LNCaP clone FGC (cell line): Measurements from ENCODE around the gene TEP1.
"Not testable (repeated sequence)": the region's sequence is repeated elsewhere in the genome, so short reads cannot be mapped to it uniquely, and the experiment has no call there.

Source experiments
- DNase-seq: peaks from one replicate; pipeline ENCODE4 v3.0.0-alpha.2; 2011; ENCODE audit warnings: low read depth
- H3K4me3 ChIP-seq: 2 replicates; pipeline ENCODE4 v1.5.1; 2011; ENCODE audit warnings: mild to moderate bottlenecking, low read depth, low read length, control low read depth
- CTCF ChIP-seq: IDR thresholded peaks from 2 replicates; pipeline ENCODE4 v1.5.1; 2012; ENCODE audit warnings: mild to moderate bottlenecking; ENCODE audit not compliant: control insufficient read depth, insufficient read depth; ENCODE audit errors: extremely low read depth

TEP1 gene

GRCh38 chr14:20365928-20366327 lies 47.4 kb downstream of the TEP1 start:
- no peak for TF ChIP-seq CTCF
- H3K4me3 ChIP-seq = no peak overlapping the region
- DNase-seq = no peak

- DNase-seq, H3K4me3 ChIP-seq: not testable (repeated sequence)
Observed at GRCh38 chr14:20358474-20358873, 54.8 kb downstream of the TEP1 start.

- no peak overlapping the region for H3K4me3 ChIP-seq
- no peak for DNase-seq
- no peak for TF ChIP-seq CTCF
Observed at GRCh38 chr14:20356422-20356821, 56.9 kb downstream of the TEP1 start.

- DNase-seq = no peak
- H3K4me3 ChIP-seq = no peak overlapping the region
Observed at GRCh38 chr14:20350860-20351259, 62.4 kb downstream of the TEP1 start.

GRCh38 chr14:20350282-20350681 lies 63.0 kb downstream of the TEP1 start:
- no peak overlapping the region for H3K4me3 ChIP-seq
- DNase-seq = no peak
- TF ChIP-seq CTCF = no peak

More at GRCh38 chr14:20350860-20351259, 62.4 kb downstream of the TEP1 start:
- 0 out of 2 replicates have a peak, but pooled peaks have one; percentile 5 for TF ChIP-seq CTCF

- H3K4me3 ChIP-seq = no peak overlapping the region
- no peak for DNase-seq
- no peak for TF ChIP-seq CTCF
Observed at GRCh38 chr14:20347747-20348146, 65.6 kb downstream of the TEP1 start.

GRCh38 chr14:20346713-20347112 lies 66.6 kb downstream of the TEP1 start:
- no peak for TF ChIP-seq CTCF
- no peak for DNase-seq
- H3K4me3 ChIP-seq = no peak overlapping the region
